ENCODE measurements around the gene DDX49. TPM values are rescaled to one million over a fixed set of nuclear protein-coding genes. Genes with fewer than 3 reads are reported as not detected.
"Not testable (repeated sequence)": the region's sequence is repeated elsewhere in the genome, so short reads cannot be mapped to it uniquely, and the experiment has no call there.

Gene DDX49
- total RNA-seq, 1 donor from 2014 or later = 22.4 TPM

GRCh38 chr19:18898607-18899408, 20.7 kb upstream of the DDX49 start:
- no peak for TF ChIP-seq CTCF (IDR thresholded peaks at IDR 0.05; ENCODE audit: borderline replicate concordance)
- intact Hi-C loops (cut with micrococcal nuclease) = no loop called here
- no peak overlapping the region for H3K4me3 ChIP-seq
- H3K36me3 ChIP-seq = peaks cover 28% of the 10 kb centered on the region
- H3K27me3 ChIP-seq (ENCODE audit: low read depth) = peaks cover 33% of the 10 kb centered on the region
- peaks cover 24% of the 10 kb centered on the region for H3K4me1 ChIP-seq
- H3K9me3 ChIP-seq (replicated peaks) = no peaks in the 10 kb centered on the region
- DNase-seq = no peak
- no peak overlapping the region for H3K27ac ChIP-seq (replicated peaks)

DNA sequence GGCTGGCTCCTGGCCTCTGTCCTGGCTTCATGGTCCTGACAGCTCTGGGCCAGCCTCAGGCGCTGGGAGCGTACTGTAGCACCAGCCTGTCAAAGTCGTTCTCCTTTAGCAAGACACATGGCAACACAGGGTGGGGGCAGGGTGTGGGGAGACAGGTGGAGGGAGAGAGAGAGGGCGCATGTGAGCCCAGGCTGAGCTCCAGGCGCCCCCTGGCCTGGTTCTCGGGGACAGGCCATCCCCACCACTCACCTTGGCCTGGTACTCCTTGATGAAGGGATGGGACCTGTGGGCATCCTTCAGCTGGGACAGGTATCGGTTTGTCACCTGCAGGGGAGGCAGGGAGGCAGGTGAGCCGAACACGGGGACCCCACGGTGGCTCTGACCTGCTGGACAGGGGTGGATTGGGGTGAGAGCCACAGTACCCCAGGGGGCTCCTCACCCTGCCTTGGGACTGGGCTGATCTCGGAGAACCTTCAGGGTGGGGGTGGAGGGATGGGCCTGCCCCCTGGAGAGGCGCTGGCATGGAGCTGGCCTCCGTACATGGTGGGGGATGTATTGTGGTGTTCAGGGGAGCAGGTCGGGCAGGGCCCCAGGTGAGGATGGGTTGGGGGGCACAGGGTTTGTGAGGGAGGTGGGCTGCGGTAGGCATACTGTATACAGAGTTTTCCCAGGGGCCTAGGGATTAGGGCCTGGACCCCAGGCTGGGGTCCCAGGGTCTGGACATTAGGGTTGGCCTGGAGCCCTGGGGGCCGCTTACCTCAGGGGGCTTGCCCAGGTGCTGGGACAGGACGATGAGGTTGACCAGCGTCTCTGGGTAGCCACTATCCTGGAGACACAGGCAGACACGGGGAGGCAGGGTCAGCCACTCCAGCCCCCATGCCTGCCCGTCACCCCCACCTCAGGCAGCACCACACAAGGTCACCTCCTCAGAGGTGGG, 19.6 kb upstream of the DDX49 start:
- Histone ChIP-seq H3K27me3 (ENCODE audit: low read depth) (peaks cover 23% of the 10 kb centered on the region), H3K9me3 (replicated peaks) (no peaks in the 10 kb centered on the region), H3K4me3 (no peak overlapping the region), H3K4me1 (peaks cover 13% of the 10 kb centered on the region), H3K27ac (replicated peaks) (no peak overlapping the region), H3K36me3 (peaks cover 38% of the 10 kb centered on the region)
- TF ChIP-seq CTCF (IDR thresholded peaks at IDR 0.05; ENCODE audit: borderline replicate concordance) = no peak
- intact Hi-C loops (cut with micrococcal nuclease) = no loop called here
- DNase-seq = no peak

DNA sequence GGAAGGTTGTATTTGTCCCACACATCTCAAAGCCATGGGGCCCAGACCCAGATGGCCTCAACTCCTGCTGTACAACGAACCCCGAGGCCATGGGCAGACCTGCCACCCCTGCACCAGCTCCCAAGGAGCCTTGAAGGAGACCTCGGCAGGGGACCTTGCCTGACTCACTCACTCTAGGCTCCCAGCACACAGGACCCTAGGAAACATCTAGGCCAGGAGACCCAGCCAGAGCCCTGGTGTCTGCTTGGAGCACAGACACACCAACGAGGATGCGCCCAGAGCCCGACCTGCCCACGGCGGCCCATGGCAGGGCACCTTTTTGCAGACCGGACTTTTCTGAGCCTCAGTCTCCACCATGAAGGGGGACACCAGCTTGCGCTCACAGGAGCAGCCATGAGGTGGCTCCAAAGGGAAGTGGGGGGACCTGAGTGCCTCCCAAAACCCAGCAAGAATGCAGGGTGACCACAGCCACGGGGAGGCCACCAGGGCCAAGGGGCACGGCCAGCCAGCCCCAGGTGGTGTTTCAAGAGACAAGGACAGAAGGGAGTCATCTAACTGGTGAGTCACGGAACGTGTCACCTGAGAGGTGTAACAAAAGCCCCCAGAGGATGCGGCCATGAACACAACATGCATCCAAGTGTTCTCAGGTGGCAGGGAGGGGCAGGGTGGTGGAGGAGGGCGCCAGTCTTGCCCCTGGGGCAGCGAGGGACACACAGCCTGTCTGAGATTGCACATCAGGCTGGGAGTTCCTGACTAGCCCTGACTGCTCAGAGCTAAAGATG, 18.6 kb upstream of the DDX49 start:
- Histone ChIP-seq H3K9me3 (replicated peaks) (no peaks in the 10 kb centered on the region), H3K4me1 (peaks cover 5% of the 10 kb centered on the region), H3K27me3 (ENCODE audit: low read depth) (peaks cover 14% of the 10 kb centered on the region), H3K36me3 (peaks cover 48% of the 10 kb centered on the region), H3K27ac (replicated peaks) (no peak overlapping the region), H3K4me3 (no peak overlapping the region)
- DNase-seq = no peak
- intact Hi-C loops (cut with micrococcal nuclease) = no loop called here
- no peak for TF ChIP-seq CTCF (IDR thresholded peaks at IDR 0.05; ENCODE audit: borderline replicate concordance)

GRCh38 chr19:18901491-18901890, 18.0 kb upstream of the DDX49 start:
- no peak overlapping the region for H3K27ac ChIP-seq (replicated peaks)
- no peak for TF ChIP-seq CTCF (IDR thresholded peaks at IDR 0.05; ENCODE audit: borderline replicate concordance)
- DNase-seq = no peak
- H3K4me3 ChIP-seq = no peak overlapping the region
- H3K4me1 ChIP-seq = peaks cover under 1% of the 10 kb centered on the region
- intact Hi-C loops (cut with micrococcal nuclease) = no loop called here
- peaks cover 54% of the 10 kb centered on the region for H3K36me3 ChIP-seq
- H3K27me3 ChIP-seq (ENCODE audit: low read depth) = peaks cover 10% of the 10 kb centered on the region
- H3K9me3 ChIP-seq (replicated peaks) = no peaks in the 10 kb centered on the region

DNA sequence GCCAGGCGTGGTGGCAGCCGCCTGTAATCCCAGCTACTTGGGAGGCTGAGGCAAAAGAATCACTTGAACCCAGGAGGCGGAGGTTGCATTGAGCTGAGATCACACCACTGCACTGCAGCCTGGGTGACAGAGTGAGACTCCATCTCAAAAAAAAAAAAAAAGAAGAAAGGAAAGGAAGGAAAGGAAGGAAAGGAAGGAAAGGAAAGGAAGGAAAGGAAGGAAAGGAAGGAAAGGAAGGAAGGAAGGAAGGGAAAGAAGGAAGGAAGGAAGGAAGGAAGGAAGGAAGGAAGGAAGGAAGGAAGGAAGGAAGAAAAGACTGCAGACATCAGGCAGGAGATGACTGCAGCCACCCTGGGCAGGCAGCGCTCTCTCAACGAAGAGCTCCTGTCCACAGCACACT, 17.0 kb upstream of the DDX49 start:
- H3K4me3 ChIP-seq; intact Hi-C loops (cut with micrococcal nuclease); H3K9me3 ChIP-seq (replicated peaks); H3K27me3 ChIP-seq (ENCODE audit: low read depth); DNase-seq; H3K27ac ChIP-seq (replicated peaks); H3K4me1 ChIP-seq: not testable (repeated sequence)
- peaks cover 62% of the 10 kb centered on the region for H3K36me3 ChIP-seq
